RWPE1 (cell line): ENCODE measurements around the gene ARAP1.

Experiments used
- CTCF ChIA-PET: fragments of 350-600 bp; sonication (Branson Sonifier 250); formaldehyde crosslinking; extraction: SDS; loops from one replicate; lab custom pipeline; 2021; lab: Yijun Ruan, JAX
- POLR2A ChIA-PET: fragments of 400-600 bp; formaldehyde crosslinking; extraction: SDS; loops from one replicate; lab custom pipeline; 2020; ENCODE audit warnings: antibody characterized with exemption; ENCODE audit not compliant: low non-redundant PET; lab: Yijun Ruan, JAX
- DNase-seq: peaks from one replicate; pipeline ENCODE4 v3.0.0; 2012; ENCODE audit warnings: low spot score
- H3K27ac ChIP-seq: fragments of 450-650 bp; 2 replicates; pipeline ENCODE4 v1.5.1; 2017
- TF ChIP-seq, protein P1 (sequence below): fragments of 450-650 bp; conservative IDR thresholded peaks from 2 replicates; pipeline ENCODE4 v1.5.1; 2017; ENCODE audit warnings: low read depth, mild to moderate bottlenecking

The ARAP1 gene

DNA sequence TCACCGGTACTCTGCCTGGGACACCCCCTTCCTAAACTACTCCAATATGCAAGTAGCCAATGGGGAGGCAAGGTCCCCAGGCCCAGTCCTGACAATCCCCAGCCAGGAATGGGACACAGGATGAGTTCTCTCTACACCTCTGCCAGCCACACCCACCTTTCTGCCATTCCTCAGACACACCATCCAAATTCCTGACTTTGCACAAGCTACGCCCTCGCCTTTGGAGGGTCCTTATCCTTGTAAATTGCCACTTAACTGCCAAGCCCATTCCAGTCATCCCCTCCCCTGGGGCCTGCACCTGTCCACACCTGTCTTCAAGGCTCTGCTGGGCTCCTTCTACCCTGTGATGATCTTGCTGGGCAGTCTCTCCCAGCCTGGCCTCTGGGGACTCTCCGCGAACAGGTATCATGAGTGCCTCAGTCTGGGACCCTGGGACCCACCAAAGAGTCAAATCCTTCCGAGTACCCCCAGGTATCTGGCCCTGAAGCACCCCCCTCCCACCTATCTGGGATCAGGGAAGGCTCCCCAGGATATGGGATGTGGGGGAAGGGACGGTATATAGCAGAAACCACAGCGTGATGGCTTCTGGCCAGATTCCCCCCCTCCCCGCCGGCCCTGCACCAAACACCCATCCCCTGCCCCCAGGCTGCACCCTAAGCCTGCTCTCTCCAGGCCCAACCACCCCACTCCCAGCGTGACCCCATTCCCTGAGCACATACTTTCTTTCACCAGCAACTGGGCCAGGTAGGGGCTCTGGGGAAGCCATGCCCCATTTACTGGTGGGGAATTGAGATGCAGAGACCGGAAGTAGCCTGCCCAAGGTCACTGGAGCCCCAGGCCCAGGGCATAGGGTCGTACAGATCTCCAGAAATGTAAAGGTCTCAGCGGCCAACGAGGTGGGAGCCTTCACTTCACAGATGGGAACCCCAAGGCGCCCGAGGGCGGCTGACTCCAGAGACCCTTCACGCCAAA, 806 bp downstream of the ARAP1 start:
- DNase-seq: no peak
- peak overlapping the region; percentile 75 for H3K27ac ChIP-seq
- TF ChIP-seq, protein P1, sequence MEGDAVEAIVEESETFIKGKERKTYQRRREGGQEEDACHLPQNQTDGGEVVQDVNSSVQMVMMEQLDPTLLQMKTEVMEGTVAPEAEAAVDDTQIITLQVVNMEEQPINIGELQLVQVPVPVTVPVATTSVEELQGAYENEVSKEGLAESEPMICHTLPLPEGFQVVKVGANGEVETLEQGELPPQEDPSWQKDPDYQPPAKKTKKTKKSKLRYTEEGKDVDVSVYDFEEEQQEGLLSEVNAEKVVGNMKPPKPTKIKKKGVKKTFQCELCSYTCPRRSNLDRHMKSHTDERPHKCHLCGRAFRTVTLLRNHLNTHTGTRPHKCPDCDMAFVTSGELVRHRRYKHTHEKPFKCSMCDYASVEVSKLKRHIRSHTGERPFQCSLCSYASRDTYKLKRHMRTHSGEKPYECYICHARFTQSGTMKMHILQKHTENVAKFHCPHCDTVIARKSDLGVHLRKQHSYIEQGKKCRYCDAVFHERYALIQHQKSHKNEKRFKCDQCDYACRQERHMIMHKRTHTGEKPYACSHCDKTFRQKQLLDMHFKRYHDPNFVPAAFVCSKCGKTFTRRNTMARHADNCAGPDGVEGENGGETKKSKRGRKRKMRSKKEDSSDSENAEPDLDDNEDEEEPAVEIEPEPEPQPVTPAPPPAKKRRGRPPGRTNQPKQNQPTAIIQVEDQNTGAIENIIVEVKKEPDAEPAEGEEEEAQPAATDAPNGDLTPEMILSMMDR: no peak
- POLR2A ChIA-PET: no interaction called here
- CTCF ChIA-PET: interaction anchor here (0.7 to 1.1 kb wide), 2 partner anchors 14 to 26 kb away, joined by 3 to 4 read pairs; no protein-coding TSS in a partner anchor

DNA sequence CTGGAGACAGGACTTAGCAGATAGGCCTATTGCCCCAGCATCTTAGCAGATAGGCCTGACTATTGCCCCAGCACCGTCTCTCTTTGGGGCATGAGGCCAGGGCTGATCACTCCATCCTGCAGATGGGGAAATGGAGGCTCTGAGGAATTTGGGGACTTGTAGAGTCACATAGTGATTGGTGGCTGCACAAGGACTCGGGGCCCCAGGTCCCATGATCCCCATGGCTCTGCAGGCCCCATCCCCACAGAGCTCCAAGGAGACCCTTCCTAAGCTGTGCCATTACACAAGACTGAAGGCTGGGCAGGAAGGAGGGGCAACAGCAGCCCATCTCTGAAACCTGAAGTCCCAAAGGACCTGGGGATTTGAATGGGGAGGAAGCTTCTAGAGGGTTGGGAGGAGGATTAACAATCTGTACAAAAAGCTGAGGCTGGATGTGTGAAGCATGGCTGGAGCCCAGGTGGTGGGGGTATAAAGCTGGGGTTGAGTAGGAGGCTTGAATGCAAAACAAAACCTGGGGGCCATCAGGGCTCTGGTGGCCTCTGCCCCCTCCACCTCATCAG, 1.6 kb downstream of the ARAP1 start:
- ChIA-PET CTCF (interaction anchor here (0.5 to 1.1 kb wide), 4 partner anchors 13 to 62 kb away, joined by 3 to 5 read pairs (median 4); no protein-coding TSS in a partner anchor), POLR2A (no interaction called here)
- TF ChIP-seq, protein P1: no peak
- H3K27ac ChIP-seq: peak overlapping the region; percentile 75
- no peak for DNase-seq

DNA sequence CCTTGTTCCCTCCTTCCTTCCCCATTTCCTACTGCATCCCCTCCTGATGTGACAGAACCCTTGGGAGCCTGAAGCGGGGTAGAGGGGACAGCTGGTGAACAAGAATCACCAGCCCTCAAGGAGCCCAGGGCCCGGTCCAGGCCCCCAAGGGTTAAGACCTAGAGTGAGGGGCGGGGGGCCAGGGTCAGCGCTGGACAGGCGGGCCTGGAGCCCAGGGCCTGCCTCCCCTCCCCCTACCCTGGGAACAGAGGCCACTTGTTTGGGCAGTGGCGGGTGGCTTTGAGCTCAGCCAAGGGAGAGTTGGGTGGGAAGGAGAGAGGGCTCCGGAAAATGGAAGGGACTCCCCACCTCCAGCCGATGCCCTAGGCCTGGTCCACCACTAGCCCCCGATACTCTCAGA, 2.1 kb downstream of the ARAP1 start:
- ChIA-PET POLR2A (no interaction called here), CTCF (interaction anchor here (0.5 kb wide), 1 partner anchor 28 kb away, joined by 5 read pairs; no protein-coding TSS in a partner anchor)
- TF ChIP-seq, protein P1: no peak
- H3K27ac ChIP-seq: peak overlapping the region; percentile 75
- no peak for DNase-seq

DNA sequence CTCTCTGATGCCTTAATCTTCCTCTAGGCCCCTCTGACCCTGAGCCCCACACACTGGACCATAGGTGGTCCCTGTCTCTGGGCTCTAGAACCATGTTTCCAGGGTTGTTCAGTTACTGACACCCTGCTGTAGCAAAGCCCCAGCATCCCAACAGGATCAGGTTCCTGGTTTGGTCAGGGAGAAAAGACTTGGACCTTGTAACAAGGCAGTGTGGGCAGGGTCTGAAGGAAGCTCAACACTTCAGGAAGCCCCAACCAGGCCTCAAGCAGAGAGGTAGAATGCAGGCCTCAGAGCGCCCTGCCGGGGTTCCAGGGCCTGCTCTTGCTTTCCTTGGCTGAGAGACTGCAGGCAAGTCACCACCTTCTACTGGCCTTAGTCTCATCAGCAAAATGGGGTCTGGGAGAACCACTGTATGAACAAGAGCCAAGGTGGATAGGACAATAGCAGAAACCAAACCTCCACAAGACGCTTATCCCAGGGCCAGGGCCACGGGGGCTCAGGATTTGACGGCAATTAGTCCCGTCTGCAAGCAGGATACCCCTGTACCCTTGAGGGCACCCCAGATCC, 4.8 kb downstream of the ARAP1 start:
- ChIA-PET POLR2A (no interaction called here), CTCF (interaction anchor here (0.7 to 1.2 kb wide), 2 partner anchors 22 to 718 kb away, joined by 3 read pairs; no protein-coding TSS in a partner anchor)
- TF ChIP-seq, protein P1: no peak
- peak overlapping the region; percentile 26 for H3K27ac ChIP-seq
- no peak for DNase-seq

DNA sequence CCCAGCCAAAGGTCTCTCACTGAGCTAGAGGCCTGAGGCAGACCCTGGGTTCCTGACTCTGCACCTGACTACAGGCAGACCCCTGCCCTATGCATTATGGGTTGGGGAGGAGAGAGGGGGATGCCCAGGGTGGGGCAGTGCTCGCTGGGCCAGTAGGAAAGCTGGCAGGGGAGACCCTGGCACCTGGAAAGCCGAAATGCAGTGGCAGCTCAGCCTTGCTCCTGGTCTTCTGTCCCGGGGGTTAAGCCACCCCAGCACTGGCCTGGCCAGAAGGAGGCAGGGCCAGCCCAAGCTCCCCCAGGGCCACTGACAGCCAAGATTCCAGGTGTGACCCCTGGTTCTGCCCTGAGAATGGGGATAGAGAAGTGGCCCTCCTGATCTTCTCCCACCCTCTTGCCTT, 5.4 kb downstream of the ARAP1 start:
- peak overlapping the region; percentile 26; the same call in 1 of the 2 replicates for H3K27ac ChIP-seq
- ChIA-PET CTCF (interaction anchor here (0.6 to 1.2 kb wide), 4 partner anchors 10 to 717 kb away, joined by 3 read pairs; no protein-coding TSS in a partner anchor), POLR2A (no interaction called here)
- DNase-seq: no peak
- TF ChIP-seq, protein P1: no peak
